Stimulated activated naive CD8-positive, alpha-beta T cell treated with anti-CD3 and anti-CD28 coated beads, Interleukin-15, Interleukin-2, amounts not matched to agents 100 U/mL and 50 U/mL, for 24 hours (primary cell): ENCODE measurements around the gene TBX3.
A peak's percentile ranks its signal among the peaks of the same experiment; 100 is the strongest.

ENCODE experiments used
- ATAC-seq: fragments of 150-1000 bp; cut with Tn5 transposase; one replicate; pipeline ENCODE4 v1.10.0; 2021
- DNase-seq: peaks from one replicate; pipeline ENCODE4 v3.0.0; 2021

TBX3 gene

GRCh38 chr12:114627393-114627792 is 56.6 kb downstream of the TBX3 start:
- ATAC-seq: no peak

GRCh38 chr12:114625294-114625851 is 58.6 kb downstream of the TBX3 start:
- ATAC-seq: no peak
- DNase-seq: peak; percentile 67

More at GRCh38 chr12:114627393-114627792, 56.6 kb downstream of the TBX3 start:
- DNase-seq: no peak

GRCh38 chr12:114623737-114624136 is 60.2 kb downstream of the TBX3 start:
- DNase-seq: no peak
- no peak for ATAC-seq
